Gastroesophageal sphincter (tissue), 3 donors: ENCODE data around the gene CYTH3.

ENCODE experiments used
- POLR2A ChIP-seq, 2 donors: fragments of 450-650 bp; IDR thresholded peaks; one replicate each; pipeline ENCODE4 v1.6.1; 2017; ENCODE audit warnings: antibody characterized with exemption in 2 of 2, mild to moderate bottlenecking in 2 of 2, moderate library complexity in 1 of 2
- POLR2AphosphoS5 ChIP-seq: sonication (generic); formaldehyde crosslinking; IDR thresholded peaks from one replicate; pipeline ENCODE4 v1.6.1; 2017; ENCODE audit warnings: antibody characterized with exemption
- TF ChIP-seq, protein P1 (sequence below), 4 experiments: fragments of 200-600 bp in 2 of 4; fragments of 450-650 bp in 2 of 4; sonication (generic) in 1 of 4; IDR thresholded peaks; one replicate each; pipeline ENCODE4 v1.5.1; 2017 to 2019; ENCODE audit warnings: antibody characterized with exemption in 4 of 4, mild to moderate bottlenecking in 2 of 4, moderate library complexity in 2 of 4

DNA sequence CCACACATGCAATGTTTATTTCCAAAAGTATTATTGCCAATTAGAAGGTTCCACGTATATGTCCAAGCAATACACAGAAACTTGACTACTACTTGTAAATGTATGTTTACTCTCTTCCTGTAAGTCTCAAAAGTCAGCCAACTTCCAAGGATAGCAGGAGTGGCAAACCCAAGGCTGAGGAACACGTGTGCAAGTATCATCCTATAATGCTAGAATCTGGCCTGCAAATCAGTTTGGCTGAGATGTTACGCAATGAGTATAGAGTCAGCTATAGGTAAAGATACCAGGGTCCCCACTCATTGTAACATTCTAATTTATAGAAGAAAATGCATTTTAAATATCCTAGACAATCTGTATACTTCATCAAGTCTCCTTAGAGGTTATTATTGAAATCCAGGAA, 34.7 kb downstream of the CYTH3 start:
- TF ChIP-seq, protein P1, sequence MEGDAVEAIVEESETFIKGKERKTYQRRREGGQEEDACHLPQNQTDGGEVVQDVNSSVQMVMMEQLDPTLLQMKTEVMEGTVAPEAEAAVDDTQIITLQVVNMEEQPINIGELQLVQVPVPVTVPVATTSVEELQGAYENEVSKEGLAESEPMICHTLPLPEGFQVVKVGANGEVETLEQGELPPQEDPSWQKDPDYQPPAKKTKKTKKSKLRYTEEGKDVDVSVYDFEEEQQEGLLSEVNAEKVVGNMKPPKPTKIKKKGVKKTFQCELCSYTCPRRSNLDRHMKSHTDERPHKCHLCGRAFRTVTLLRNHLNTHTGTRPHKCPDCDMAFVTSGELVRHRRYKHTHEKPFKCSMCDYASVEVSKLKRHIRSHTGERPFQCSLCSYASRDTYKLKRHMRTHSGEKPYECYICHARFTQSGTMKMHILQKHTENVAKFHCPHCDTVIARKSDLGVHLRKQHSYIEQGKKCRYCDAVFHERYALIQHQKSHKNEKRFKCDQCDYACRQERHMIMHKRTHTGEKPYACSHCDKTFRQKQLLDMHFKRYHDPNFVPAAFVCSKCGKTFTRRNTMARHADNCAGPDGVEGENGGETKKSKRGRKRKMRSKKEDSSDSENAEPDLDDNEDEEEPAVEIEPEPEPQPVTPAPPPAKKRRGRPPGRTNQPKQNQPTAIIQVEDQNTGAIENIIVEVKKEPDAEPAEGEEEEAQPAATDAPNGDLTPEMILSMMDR (IDR thresholded peaks at IDR 0.05) = no peak
- TF ChIP-seq POLR2A (IDR thresholded peaks at IDR 0.05) = no peak
- TF ChIP-seq POLR2AphosphoS5 = no peak
